ENCODE measurements around the gene FEM1B. TPM values are rescaled to one million over a fixed set of nuclear protein-coding genes. Genes with fewer than 3 reads are reported as not detected.

FEM1B gene
- total RNA-seq, 1 experiment from 2014 or later: 24.7 TPM

Other genes starting within 250 kb of the FEM1B start
- 6.8 and 12.4 TPM in 2 replicates for gene PIAS1, start 223.4 kb upstream of the FEM1B start, total RNA-seq (2014; rRNA removed; shearing (Covaris generic))
- gene CALML4, start 72.4 kb upstream of the FEM1B start, total RNA-seq (2014; rRNA removed; shearing (Covaris generic)): 1.4 and 5.2 TPM in 2 replicates
- 22.8 and 26.1 TPM in 2 replicates for gene CLN6, start 48.0 kb upstream of the FEM1B start, total RNA-seq (2014; rRNA removed; shearing (Covaris generic))
- 0.72 and 1.9 TPM in 2 replicates for gene ITGA11, start 154.4 kb downstream of the FEM1B start, total RNA-seq (2014; rRNA removed; shearing (Covaris generic))

All from A172 (cell line).